ENCODE data around the gene VPS35L.
"Not testable (repeated sequence)": the region's sequence is repeated elsewhere in the genome, so short reads cannot be mapped to it uniquely, and the experiment has no call there.

Gene VPS35L

GRCh38 chr16:19540241-19540970, 15.1 kb upstream of the VPS35L start:
- no peak for DNase-seq (ENCODE audit: extremely low read depth, insufficient read length)
- Histone ChIP-seq H3K36me3 (ENCODE audit: control insufficient read depth, insufficient read depth, low read length) (peaks cover 6% of the 10 kb centered on the region), H3K4me3 (replicated peaks; ENCODE audit: low read depth, low read length) (no peak overlapping the region), H3K27me3 (replicated peaks; ENCODE audit: control insufficient read depth, insufficient read depth, low read length) (no peaks in the 10 kb centered on the region)
- no peak for TF ChIP-seq CTCF (IDR thresholded peaks at IDR 0.05; ENCODE audit: insufficient read depth, low read length, poor library complexity, severe bottlenecking)

GRCh38 chr16:19542138-19542821, 13.2 kb upstream of the VPS35L start:
- H3K27me3 ChIP-seq (replicated peaks; ENCODE audit: control insufficient read depth, insufficient read depth, low read length): no peaks in the 10 kb centered on the region
- peaks cover 4% of the 10 kb centered on the region for H3K36me3 ChIP-seq (ENCODE audit: control insufficient read depth, insufficient read depth, low read length)
- no peak for DNase-seq (ENCODE audit: extremely low read depth, insufficient read length)
- no peak overlapping the region for H3K4me3 ChIP-seq (replicated peaks; ENCODE audit: low read depth, low read length)
- no peak for TF ChIP-seq CTCF (IDR thresholded peaks at IDR 0.05; ENCODE audit: insufficient read depth, low read length, poor library complexity, severe bottlenecking)

- H3K4me3 ChIP-seq (replicated peaks; ENCODE audit: low read depth, low read length); H3K27me3 ChIP-seq (replicated peaks; ENCODE audit: control insufficient read depth, insufficient read depth, low read length); H3K36me3 ChIP-seq (ENCODE audit: control insufficient read depth, insufficient read depth, low read length); DNase-seq (ENCODE audit: extremely low read depth, insufficient read length): not testable (repeated sequence)
These were observed 12.1 kb upstream of the VPS35L start for GRCh38 chr16:19543278-19543996.

GRCh38 chr16:19548144-19548543, 7.4 kb upstream of the VPS35L start:
- DNase-seq (ENCODE audit: extremely low read depth, insufficient read length): no peak
- Histone ChIP-seq H3K4me3 (replicated peaks; ENCODE audit: low read depth, low read length) (no peak overlapping the region), H3K27me3 (replicated peaks; ENCODE audit: control insufficient read depth, insufficient read depth, low read length) (no peaks in the 10 kb centered on the region), H3K36me3 (ENCODE audit: control insufficient read depth, insufficient read depth, low read length) (no peaks in the 10 kb centered on the region; the same call in none of the 2 replicates)
- no peak for TF ChIP-seq CTCF (IDR thresholded peaks at IDR 0.05; ENCODE audit: insufficient read depth, low read length, poor library complexity, severe bottlenecking)

DNA sequence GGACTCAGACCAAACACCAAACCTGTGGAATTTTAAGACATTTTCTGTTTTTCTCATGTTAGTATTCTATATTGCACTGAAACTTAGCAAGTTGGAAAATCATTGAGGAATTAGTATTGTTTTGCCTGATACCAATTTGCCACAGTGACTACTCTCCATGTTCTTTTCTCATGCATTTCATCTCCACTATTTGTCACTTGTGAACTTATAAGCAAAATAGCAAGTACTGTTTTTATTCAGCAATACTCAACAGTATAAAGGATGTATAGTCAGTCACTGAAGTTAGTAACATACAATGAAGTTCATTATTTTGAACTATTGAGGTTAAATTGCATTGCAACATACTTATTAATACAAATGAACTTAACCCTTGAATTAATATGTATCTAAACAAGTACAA, 5.8 kb upstream of the VPS35L start:
- H3K4me3 ChIP-seq (replicated peaks; ENCODE audit: low read depth, low read length): no peak overlapping the region
- H3K27me3 ChIP-seq (replicated peaks; ENCODE audit: control insufficient read depth, insufficient read depth, low read length): no peaks in the 10 kb centered on the region
- no peaks in the 10 kb centered on the region; the same call in 1 of the 2 replicates for H3K36me3 ChIP-seq (ENCODE audit: control insufficient read depth, insufficient read depth, low read length)

More for the DNA sequence above, 5.8 kb upstream of the VPS35L start:
- no peak for TF ChIP-seq CTCF (IDR thresholded peaks at IDR 0.05; ENCODE audit: insufficient read depth, low read length, poor library complexity, severe bottlenecking)
- no peak for DNase-seq (ENCODE audit: extremely low read depth, insufficient read length)
